ENCODE data around the gene STT3A.

- no peak for TF ChIP-seq CTCF (conservative IDR thresholded peaks at IDR 0.05)
- TF ChIP-seq EZH2 (IDR thresholded peaks at IDR 0.05; ENCODE audit: low read depth), result no peak
Observed at GRCh38 chr11:125579811-125580210, 12.8 kb upstream of the STT3A start.
